ENCODE measurements around the gene SLC46A1.
"Not testable (repeated sequence)": the region's sequence is repeated elsewhere in the genome, so short reads cannot be mapped to it uniquely, and the experiment has no call there.

Gene SLC46A1

GRCh38 chr17:28405632-28406472, at the start of gene SLC46A1:
SLC46A1 (minus strand) TSS chr17:28406212; CDS start chr17:28406114, 98 bp downstream.
- DNase-seq: peak; percentile 56

- DNase-seq: no peak
These were observed 43.8 kb upstream of the SLC46A1 start for GRCh38 chr17:28449859-28450258.

- DNase-seq: no peak
These were observed 41.4 kb upstream of the SLC46A1 start for GRCh38 chr17:28447396-28447760.

- no peak for DNase-seq
These were observed 40.8 kb upstream of the SLC46A1 start for GRCh38 chr17:28446716-28447395.

- no peak for DNase-seq
These were observed 38.1 kb upstream of the SLC46A1 start for GRCh38 chr17:28443901-28444638.

GRCh38 chr17:28434326-28434725, 28.3 kb upstream of the SLC46A1 start:
- DNase-seq: not testable (repeated sequence)

GRCh38 chr17:28433721-28434120, 27.7 kb upstream of the SLC46A1 start:
- DNase-seq: no peak

GRCh38 chr17:28427982-28428381, 22.0 kb upstream of the SLC46A1 start:
- not testable (repeated sequence) for DNase-seq

GRCh38 chr17:28427371-28427770, 21.4 kb upstream of the SLC46A1 start:
- DNase-seq: no peak

- no peak for DNase-seq
These were observed 20.1 kb upstream of the SLC46A1 start for GRCh38 chr17:28426081-28426519.

- DNase-seq: no peak
These were observed 19.2 kb upstream of the SLC46A1 start for GRCh38 chr17:28425206-28425605.

GRCh38 chr17:28421787-28422305, 15.8 kb upstream of the SLC46A1 start:
- DNase-seq: peak; percentile 79

- DNase-seq: no peak
These were observed 10.8 kb upstream of the SLC46A1 start for GRCh38 chr17:28416703-28417311.

- DNase-seq: no peak
These were observed 9.9 kb upstream of the SLC46A1 start for GRCh38 chr17:28415886-28416285.

- no peak for DNase-seq
These were observed 7.8 kb upstream of the SLC46A1 start for GRCh38 chr17:28413804-28414203.

GRCh38 chr17:28412099-28412498, 6.1 kb upstream of the SLC46A1 start:
- DNase-seq: no peak

GRCh38 chr17:28407974-28408306, 1.9 kb upstream of the SLC46A1 start:
- no peak for DNase-seq

GRCh38 chr17:28407130-28407973, 1.3 kb upstream of the SLC46A1 start:
- peak; percentile 95 for DNase-seq

GRCh38 chr17:28406473-28406814, 432 bp upstream of the SLC46A1 start:
- DNase-seq: peak; percentile 54

- DNase-seq: no peak
These were observed 1.0 kb downstream of the SLC46A1 start for GRCh38 chr17:28404812-28405570.

- DNase-seq: no peak
These were observed 1.6 kb downstream of the SLC46A1 start for GRCh38 chr17:28404461-28404811.

All from DMS79 (cell line).